Esophagus muscularis mucosa (tissue), 4 donors: ENCODE results near the gene POMC.

Source experiments
- EP300 ChIP-seq: sonication (generic); formaldehyde crosslinking; IDR thresholded peaks from one replicate; pipeline ENCODE4 v1.6.1; 2017; ENCODE audit warnings: antibody characterized with exemption
- POLR2A ChIP-seq: fragments of 450-650 bp; IDR thresholded peaks from one replicate; pipeline ENCODE4 v1.6.1; 2017; ENCODE audit warnings: antibody characterized with exemption, moderate library complexity, mild to moderate bottlenecking, low read depth
- POLR2AphosphoS5 ChIP-seq, 2 donors: sonication (generic); formaldehyde crosslinking; IDR thresholded peaks; one replicate each; pipeline ENCODE4 v1.6.1; 2017; ENCODE audit warnings: antibody characterized with exemption in 2 of 2
- TF ChIP-seq, protein P1 (sequence below), 3 experiments: fragments of 200-600 bp in 2 of 3; fragments of 450-650 bp in 1 of 3; sonication (generic) in 2 of 3; IDR thresholded peaks; one replicate each; pipeline ENCODE4 v1.5.1; 2017 to 2019; ENCODE audit warnings: antibody characterized with exemption in 3 of 3, mild to moderate bottlenecking in 2 of 3, moderate library complexity in 1 of 3

GRCh38 chr2:25176541-25177181 is 8.3 kb upstream of the POMC start:
- TF ChIP-seq EP300 (no peak), POLR2AphosphoS5 (IDR thresholded peaks at IDR 0.05) (no peak), POLR2A (no peak)
- TF ChIP-seq, protein P1, sequence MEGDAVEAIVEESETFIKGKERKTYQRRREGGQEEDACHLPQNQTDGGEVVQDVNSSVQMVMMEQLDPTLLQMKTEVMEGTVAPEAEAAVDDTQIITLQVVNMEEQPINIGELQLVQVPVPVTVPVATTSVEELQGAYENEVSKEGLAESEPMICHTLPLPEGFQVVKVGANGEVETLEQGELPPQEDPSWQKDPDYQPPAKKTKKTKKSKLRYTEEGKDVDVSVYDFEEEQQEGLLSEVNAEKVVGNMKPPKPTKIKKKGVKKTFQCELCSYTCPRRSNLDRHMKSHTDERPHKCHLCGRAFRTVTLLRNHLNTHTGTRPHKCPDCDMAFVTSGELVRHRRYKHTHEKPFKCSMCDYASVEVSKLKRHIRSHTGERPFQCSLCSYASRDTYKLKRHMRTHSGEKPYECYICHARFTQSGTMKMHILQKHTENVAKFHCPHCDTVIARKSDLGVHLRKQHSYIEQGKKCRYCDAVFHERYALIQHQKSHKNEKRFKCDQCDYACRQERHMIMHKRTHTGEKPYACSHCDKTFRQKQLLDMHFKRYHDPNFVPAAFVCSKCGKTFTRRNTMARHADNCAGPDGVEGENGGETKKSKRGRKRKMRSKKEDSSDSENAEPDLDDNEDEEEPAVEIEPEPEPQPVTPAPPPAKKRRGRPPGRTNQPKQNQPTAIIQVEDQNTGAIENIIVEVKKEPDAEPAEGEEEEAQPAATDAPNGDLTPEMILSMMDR (IDR thresholded peaks at IDR 0.05), result no peak
